GM18508 (cell line): Measurements from ENCODE around the gene PPP1R18.

Source experiments
- ATAC-seq: cut with Tn5 transposase; IDR thresholded peaks from one replicate; pipeline ENCODE4 v1.9.1; 2021; ENCODE audit warnings: moderate number of reproducible peaks; ENCODE audit not compliant: insufficient read depth, unreplicated experiment

PPP1R18 gene

GRCh38 chr6:30689022-30689865 lies 2.8 kb upstream of the PPP1R18 start:
- ATAC-seq, result no peak

GRCh38 chr6:30688569-30688968 lies 2.1 kb upstream of the PPP1R18 start:
- no peak for ATAC-seq

- no peak for ATAC-seq
Measured at GRCh38 chr6:30687659-30688431, 1.4 kb upstream of the PPP1R18 start.

DNA sequence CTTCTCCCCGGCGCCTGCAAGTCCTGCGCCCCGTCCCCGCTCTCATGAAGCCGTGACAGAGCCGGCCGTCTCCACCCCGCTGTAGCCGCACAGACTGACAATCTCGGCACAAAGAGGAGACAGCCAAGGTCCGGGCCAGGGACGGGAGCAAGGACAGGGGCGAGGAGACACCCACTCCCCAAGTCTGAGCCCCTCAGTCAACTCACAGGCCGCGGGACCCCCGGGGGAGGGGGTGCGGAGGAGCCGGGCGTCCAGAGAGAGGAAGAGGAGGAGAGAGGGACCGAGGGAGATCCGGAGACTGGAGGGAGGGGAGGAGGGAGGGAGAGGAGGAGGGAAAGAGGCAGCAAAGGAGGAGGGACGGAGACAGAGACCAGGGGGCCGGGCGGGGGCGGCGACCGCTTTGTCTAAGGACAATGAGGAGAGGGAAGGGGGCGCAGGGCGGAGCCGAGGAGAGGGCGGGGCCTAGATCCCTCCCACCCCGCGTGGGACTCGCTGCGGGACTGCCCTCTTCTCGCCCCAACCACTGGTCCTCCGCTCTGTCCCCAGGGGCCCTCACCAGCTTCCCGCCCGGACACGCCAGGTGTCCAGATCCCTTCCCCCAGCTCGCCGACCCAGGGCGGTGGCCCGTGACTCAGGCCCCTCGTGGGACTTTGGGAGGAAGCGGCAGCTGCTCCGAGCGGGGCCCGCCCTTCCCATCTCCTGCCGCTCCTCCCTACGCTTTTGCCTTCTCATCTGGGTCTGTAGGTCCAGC lies 638 bp upstream of the PPP1R18 start:
- ATAC-seq, result no peak

GRCh38 chr6:30685157-30686008 lies 1.1 kb downstream of the PPP1R18 start:
- ATAC-seq, result no peak

GRCh38 chr6:30684386-30685156 lies 1.9 kb downstream of the PPP1R18 start:
- no peak for ATAC-seq

GRCh38 chr6:30683980-30684338 lies 2.5 kb downstream of the PPP1R18 start:
- ATAC-seq, result no peak

DNA sequence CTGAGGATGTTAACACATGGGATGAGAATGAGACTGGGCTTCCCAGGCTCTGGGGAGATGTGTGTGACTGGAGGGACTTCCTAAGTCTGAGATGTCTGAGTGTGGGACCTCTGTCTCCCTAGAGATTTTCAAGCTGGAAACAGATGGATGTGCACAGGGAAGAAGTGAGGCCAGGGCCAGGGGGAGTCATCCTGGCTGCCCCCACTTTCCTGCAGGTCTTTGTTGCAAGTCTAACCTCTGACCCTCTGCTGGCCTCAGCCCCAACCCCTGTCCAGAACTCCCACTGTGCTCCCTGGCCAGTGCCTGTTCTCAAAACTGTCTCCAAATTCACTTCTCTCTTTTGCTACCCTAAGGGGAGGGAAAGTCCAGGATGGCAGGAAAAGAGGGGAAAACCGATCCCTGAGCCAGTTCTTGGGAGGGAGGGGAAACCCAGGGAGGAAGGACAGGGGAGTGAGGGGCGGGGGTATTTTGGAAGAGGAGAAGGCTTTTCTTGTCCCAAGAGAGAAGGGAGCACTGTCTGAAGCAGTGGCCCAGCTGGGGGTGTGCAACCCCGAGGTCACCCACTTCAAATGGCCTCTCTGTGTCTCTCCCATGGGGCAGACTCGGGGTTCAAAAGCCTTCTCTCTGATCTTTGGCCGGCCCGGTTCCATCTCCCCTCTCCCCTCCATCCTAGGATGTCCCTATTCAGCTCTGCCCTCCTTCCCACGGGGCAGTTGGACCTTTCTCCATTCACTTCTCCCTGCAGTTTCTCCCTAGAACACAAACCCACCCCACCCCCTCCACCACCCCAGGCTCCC lies 3.1 kb downstream of the PPP1R18 start:
- ATAC-seq, result no peak

DNA sequence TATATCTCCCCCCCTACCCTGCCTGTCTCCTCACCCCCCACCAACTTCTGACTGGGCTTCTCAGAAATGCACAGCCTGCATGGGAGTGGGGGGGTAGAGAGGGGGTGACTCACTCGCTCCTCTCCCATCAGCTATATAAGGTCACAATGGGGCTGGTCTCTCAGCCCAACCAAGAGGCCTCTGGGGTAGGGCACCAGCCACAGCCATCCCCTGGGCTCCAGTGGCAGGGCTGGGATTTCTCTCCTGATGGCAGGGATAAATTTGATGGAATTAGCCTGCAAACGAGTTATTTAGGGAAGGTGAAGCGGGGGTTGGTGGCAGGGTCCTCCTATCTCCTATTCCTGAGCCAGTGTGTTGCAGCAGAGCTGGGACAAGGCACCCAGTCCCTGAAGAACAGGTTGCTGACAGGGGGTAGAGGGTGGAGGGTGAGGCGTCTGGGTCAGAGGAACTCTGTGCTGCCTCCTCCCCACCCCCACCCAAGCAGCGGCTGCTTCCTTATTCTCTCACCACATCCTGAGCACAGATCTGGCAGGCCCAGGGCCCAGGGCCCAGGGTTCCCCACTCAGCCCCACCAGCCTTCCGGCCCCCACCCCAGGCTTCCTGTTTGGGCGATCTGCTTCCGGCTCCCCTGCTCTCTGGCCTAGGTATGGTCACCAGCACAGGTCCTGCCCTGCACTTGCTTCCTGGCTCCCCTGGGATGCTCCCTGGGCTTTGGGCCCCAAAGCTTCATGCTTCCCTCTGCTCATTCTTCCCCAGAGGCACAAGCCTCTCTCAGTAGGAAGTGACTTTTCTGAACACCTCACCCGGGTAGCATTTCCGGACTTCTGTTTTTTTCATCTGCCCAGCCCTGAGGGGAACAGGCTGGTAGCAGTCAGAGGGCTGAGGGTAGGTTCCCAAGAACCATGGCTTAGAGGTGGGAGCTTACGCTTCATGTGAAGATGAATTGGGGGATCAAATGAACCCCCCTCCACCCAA lies 4.0 kb downstream of the PPP1R18 start:
- no peak for ATAC-seq

- no peak for ATAC-seq
Measured at GRCh38 chr6:30681766-30682142, 4.7 kb downstream of the PPP1R18 start.

- ATAC-seq, result no peak
Measured at GRCh38 chr6:30679765-30680535, 6.5 kb downstream of the PPP1R18 start.

GRCh38 chr6:30678964-30679726 lies 7.3 kb downstream of the PPP1R18 start:
- no peak for ATAC-seq

DNA sequence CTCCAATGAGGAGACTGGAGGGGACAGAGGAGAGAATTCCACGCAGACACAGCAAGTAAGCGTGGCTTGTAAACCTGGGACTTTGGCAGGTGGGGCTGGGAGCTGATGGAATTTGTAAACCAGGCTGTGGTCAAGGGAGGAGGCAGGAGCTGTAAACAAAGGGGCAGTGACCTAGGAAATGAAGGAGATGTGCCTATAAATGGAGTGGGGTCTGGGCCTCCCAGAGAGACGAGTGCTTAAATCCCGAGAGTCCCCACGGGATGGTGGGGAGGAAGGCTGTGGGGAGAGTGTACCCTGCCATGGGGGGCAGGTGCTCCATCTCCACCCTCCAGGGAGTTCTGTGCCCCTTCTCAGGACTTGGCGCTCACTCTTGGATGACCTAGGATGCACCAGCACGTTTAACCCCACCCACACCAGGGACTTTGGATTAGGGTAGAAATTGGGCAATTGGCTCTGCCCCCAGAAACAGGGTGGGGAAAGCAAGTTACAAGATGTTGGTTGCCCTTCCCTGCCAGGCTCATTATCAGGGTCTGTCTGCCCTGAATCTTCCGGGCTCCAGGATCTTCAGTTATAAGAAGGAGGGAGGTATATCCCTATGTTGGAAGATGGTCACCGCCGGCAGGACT lies 9.7 kb downstream of the PPP1R18 start:
- no peak for ATAC-seq

DNA sequence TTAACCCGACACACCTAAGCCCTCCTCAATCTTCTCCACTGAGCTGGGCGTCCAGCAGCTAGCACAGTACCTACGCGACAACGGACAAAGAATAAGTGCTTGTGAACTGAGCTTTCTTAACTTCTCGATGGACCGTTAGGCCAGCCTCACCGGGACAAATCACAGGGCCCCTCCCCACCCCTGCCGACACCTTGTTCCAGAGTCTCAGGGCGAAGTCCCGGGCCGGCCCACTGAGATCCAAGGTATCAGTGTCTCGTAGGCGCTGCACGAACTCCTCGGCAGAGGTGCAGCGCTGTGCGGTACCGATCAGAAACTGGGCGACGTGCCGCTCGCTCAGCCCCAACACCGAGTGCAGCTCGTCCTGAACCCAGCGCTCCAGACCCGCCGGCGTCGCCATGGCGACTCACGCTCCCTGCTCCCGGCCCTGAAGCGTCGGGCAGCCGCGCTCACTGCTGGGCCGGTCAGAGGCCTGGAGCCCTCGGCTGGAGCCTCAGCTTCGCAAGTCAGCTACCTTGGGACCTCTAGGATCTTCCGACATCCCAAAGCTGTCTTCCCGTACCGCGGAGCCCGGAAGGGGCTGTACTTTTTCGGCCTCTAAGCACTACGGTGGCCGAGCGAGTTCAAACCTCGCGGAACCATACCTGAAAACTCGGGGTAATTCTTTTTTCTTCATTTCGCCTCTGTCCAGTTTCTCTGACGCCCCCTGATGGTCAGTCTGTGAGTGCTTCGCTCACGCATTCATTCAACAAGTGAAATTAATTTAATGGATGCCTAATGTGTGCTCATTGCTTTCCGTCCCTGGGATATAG lies 13.8 kb downstream of the PPP1R18 start, which contains the start of gene DHX16:
Gene DHX16 (minus strand): TSS at position 562 of the 809 bp plus-strand sequence. CDS start 165 bp downstream, at position 397.
- peak; percentile 50 for ATAC-seq
